ENCODE results near the gene CEACAM5. TPM values are rescaled to one million over a fixed set of nuclear protein-coding genes. Genes with fewer than 3 reads are reported as not detected.

The CEACAM5 gene
- polyA plus RNA-seq, 3 donors = not detected

DNA sequence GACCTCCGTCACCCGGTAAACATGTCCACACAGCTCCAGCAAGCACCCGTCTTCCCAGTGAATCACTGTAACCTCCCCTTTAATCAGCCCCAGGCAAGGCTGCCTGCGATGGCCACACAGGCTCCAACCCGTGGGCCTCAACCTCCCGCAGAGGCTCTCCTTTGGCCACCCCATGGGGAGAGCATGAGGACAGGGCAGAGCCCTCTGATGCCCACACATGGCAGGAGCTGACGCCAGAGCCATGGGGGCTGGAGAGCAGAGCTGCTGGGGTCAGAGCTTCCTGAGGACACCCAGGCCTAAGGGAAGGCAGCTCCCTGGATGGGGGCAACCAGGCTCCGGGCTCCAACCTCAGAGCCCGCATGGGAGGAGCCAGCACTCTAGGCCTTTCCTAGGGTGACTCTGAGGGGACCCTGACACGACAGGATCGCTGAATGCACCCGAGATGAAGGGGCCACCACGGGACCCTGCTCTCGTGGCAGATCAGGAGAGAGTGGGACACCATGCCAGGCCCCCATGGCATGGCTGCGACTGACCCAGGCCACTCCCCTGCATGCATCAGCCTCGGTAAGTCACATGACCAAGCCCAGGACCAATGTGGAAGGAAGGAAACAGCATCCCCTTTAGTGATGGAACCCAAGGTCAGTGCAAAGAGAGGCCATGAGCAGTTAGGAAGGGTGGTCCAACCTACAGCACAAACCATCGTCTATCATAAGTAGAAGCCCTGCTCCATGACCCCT, 9.0 kb upstream of the CEACAM5 start:
- Histone ChIP-seq H3K9me3 (replicated peaks in 1 of 2; ENCODE audit: control insufficient read depth in 1 of 2, insufficient read depth in 1 of 2, low read length in 2 of 2) (no peaks in the 10 kb centered on the region), H3K79me2 (ENCODE audit: insufficient read depth, low read length) (no peaks in the 10 kb centered on the region), H3K4me2 (replicated peaks; ENCODE audit: extremely low read depth, low read length, poor library complexity, severe bottlenecking) (no peak overlapping the region), H4K20me1 (ENCODE audit: insufficient read depth, low read length) (no peaks in the 10 kb centered on the region), H3K9ac (ENCODE audit: insufficient read depth, low read length, poor library complexity, severe bottlenecking) (no peak overlapping the region), H3K4me3 (replicated peaks in 1 of 3; ENCODE audit: low read depth in 2 of 3, low read length in 3 of 3) (no peak overlapping the region), H2AFZ (ENCODE audit: insufficient read depth, low read depth, low read length, poor library complexity, severe bottlenecking) (no peak overlapping the region), H3K27ac (ENCODE audit: low read depth in 1 of 2, low read length in 2 of 2) (no peak overlapping the region), H3K36me3 (replicated peaks in 1 of 2; ENCODE audit: control insufficient read depth in 1 of 2, insufficient read depth in 2 of 2, low read length in 2 of 2) (no peaks in the 10 kb centered on the region), H3K4me1 (ENCODE audit: control insufficient read depth in 1 of 2, insufficient read depth in 2 of 2, low read length in 2 of 2) (peaks cover 11 to 15% of the 10 kb centered on the region in 2 donors), H3K27me3 (ENCODE audit: control insufficient read depth in 2 of 2, insufficient read depth in 2 of 2, low read length in 2 of 2) (peaks cover 0 to 18% of the 10 kb centered on the region in 2 donors)
- H3K27me3 Mint-ChIP-seq (ENCODE audit: low read depth in 3 of 3) = peaks cover 34 to 47% (median 38%) of the 10 kb centered on the region in 3 donors
- H3K9me3 Mint-ChIP-seq = peaks cover 0 to 2% (median 0%) of the 10 kb centered on the region in 7 donors
- TF ChIP-seq, protein P1, sequence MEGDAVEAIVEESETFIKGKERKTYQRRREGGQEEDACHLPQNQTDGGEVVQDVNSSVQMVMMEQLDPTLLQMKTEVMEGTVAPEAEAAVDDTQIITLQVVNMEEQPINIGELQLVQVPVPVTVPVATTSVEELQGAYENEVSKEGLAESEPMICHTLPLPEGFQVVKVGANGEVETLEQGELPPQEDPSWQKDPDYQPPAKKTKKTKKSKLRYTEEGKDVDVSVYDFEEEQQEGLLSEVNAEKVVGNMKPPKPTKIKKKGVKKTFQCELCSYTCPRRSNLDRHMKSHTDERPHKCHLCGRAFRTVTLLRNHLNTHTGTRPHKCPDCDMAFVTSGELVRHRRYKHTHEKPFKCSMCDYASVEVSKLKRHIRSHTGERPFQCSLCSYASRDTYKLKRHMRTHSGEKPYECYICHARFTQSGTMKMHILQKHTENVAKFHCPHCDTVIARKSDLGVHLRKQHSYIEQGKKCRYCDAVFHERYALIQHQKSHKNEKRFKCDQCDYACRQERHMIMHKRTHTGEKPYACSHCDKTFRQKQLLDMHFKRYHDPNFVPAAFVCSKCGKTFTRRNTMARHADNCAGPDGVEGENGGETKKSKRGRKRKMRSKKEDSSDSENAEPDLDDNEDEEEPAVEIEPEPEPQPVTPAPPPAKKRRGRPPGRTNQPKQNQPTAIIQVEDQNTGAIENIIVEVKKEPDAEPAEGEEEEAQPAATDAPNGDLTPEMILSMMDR (IDR thresholded peaks at IDR 0.05) = no peak
- peak overlapping the region in 1 of 2 donors; percentile 0 for H3K4me3 Mint-ChIP-seq
- no peak overlapping the region for H3K27ac Mint-ChIP-seq
- peaks cover 13% of the 10 kb centered on the region for H3K4me1 Mint-ChIP-seq
- no peak for DNase-seq
- intact Hi-C loops (cut with micrococcal nuclease) = no loop called here
- H3K36me3 Mint-ChIP-seq = no peaks in the 10 kb centered on the region
- WGBS (ENCODE audit: insufficient coverage) = 82% methylated on average over 16 of the region's 17 CpGs

GRCh38 chr19:41699968-41700323, 8.5 kb upstream of the CEACAM5 start:
- 50% methylated on average over 1 of the region's 2 CpGs for WGBS (ENCODE audit: insufficient coverage)
- no peaks in the 10 kb centered on the region for H3K36me3 Mint-ChIP-seq
- peaks cover 11 to 15% of the 10 kb centered on the region in 2 donors for H3K4me1 ChIP-seq (ENCODE audit: control insufficient read depth in 1 of 2, insufficient read depth in 2 of 2, low read length in 2 of 2)
- H3K4me3 ChIP-seq (replicated peaks in 1 of 3; ENCODE audit: low read depth in 2 of 3, low read length in 3 of 3) = no peak overlapping the region
- H3K27ac Mint-ChIP-seq = no peak overlapping the region
- TF ChIP-seq, protein P1 (IDR thresholded peaks at IDR 0.05) = no peak
- H3K36me3 ChIP-seq (replicated peaks in 1 of 2; ENCODE audit: control insufficient read depth in 1 of 2, insufficient read depth in 2 of 2, low read length in 2 of 2) = no peaks in the 10 kb centered on the region
- no peak overlapping the region for H3K27ac ChIP-seq (ENCODE audit: low read depth in 1 of 2, low read length in 2 of 2)
- H3K79me2 ChIP-seq (ENCODE audit: insufficient read depth, low read length) = no peaks in the 10 kb centered on the region
- no peaks in the 10 kb centered on the region for H4K20me1 ChIP-seq (ENCODE audit: insufficient read depth, low read length)
- H3K4me3 Mint-ChIP-seq = peak overlapping the region in 1 of 2 donors; percentile 60
- H3K4me1 Mint-ChIP-seq = peaks cover 13% of the 10 kb centered on the region
- H3K9me3 ChIP-seq (replicated peaks in 1 of 2; ENCODE audit: control insufficient read depth in 1 of 2, insufficient read depth in 1 of 2, low read length in 2 of 2) = no peaks in the 10 kb centered on the region
- H3K4me2 ChIP-seq (replicated peaks; ENCODE audit: extremely low read depth, low read length, poor library complexity, severe bottlenecking) = no peak overlapping the region
- H3K9ac ChIP-seq (ENCODE audit: insufficient read depth, low read length, poor library complexity, severe bottlenecking) = no peak overlapping the region
- H2AFZ ChIP-seq (ENCODE audit: insufficient read depth, low read depth, low read length, poor library complexity, severe bottlenecking) = no peak overlapping the region
- DNase-seq = no peak
- intact Hi-C loops (cut with micrococcal nuclease) = no loop called here
- H3K27me3 Mint-ChIP-seq (ENCODE audit: low read depth in 3 of 3) = peaks cover 29 to 46% (median 39%) of the 10 kb centered on the region in 3 donors
- H3K9me3 Mint-ChIP-seq = peaks cover 0 to 2% (median 0%) of the 10 kb centered on the region in 7 donors
- H3K27me3 ChIP-seq (ENCODE audit: control insufficient read depth in 2 of 2, insufficient read depth in 2 of 2, low read length in 2 of 2) = peaks cover 0 to 20% of the 10 kb centered on the region in 2 donors
